Upper lobe of left lung (tissue), 6 donors: Measurements from ENCODE around the gene CROCC. TPM values are rescaled to one million over a fixed set of nuclear protein-coding genes. Genes with fewer than 3 reads are reported as not detected.

Experiments used
- ATAC-seq, 2 donors: fragments of 200-7000 bp; cut with Tn5 transposase; one replicate each; pipeline ENCODE4 v1.9.1; 2022; ENCODE audit warnings: mild to moderate bottlenecking in 2 of 2, moderate library complexity in 2 of 2; ENCODE audit not compliant: low FRiP score in 2 of 2
- DNase-seq, 2 donors: peaks; one replicate each; pipeline ENCODE4 v3.0.0-alpha.2; 2019 to 2020
- H3K27ac ChIP-seq, 4 donors: fragments of 200-600 bp; sonication (generic); one replicate each; pipeline ENCODE4 v1.5.1; 2016 to 2019
- H3K27me3 ChIP-seq, 4 donors: fragments of 200-600 bp; sonication (generic); one replicate each; pipeline ENCODE4 v1.5.1; 2017 to 2019
- H3K36me3 ChIP-seq, 4 donors: fragments of 200-600 bp; sonication (generic); one replicate each; pipeline ENCODE4 v1.5.1; 2016 to 2019
- H3K4me1 ChIP-seq, 4 donors: fragments of 200-600 bp; sonication (generic); one replicate each; pipeline ENCODE4 v1.5.1; 2018 to 2019
- H3K4me3 ChIP-seq, 4 donors: fragments of 200-600 bp; sonication (generic); one replicate each; pipeline ENCODE4 v1.5.1; 2017 to 2019; ENCODE audit warnings: mild to moderate bottlenecking in 2 of 4, moderate library complexity in 1 of 4
- H3K9me3 ChIP-seq, 4 donors: fragments of 200-600 bp; sonication (generic); one replicate each; pipeline ENCODE4 v1.5.1; 2018 to 2019
- CTCF ChIP-seq, 6 experiments: fragments of 450-650 bp in 4 of 6; fragments of 200-600 bp in 2 of 6; sonication (generic) in 2 of 6; IDR thresholded peaks; one replicate each; pipeline ENCODE4 v1.5.1; 2016 to 2019; ENCODE audit warnings: antibody characterized with exemption in 6 of 6
- EP300 ChIP-seq, 4 donors: sonication (generic); formaldehyde crosslinking; IDR thresholded peaks; one replicate each; pipeline ENCODE4 v1.5.1; 2017; ENCODE audit warnings: antibody characterized with exemption in 4 of 4, control low read depth in 2 of 4
- POLR2A ChIP-seq, 4 donors: fragments of 450-650 bp; IDR thresholded peaks; one replicate each; pipeline ENCODE4 v1.5.1; 2016 to 2017; ENCODE audit warnings: antibody characterized with exemption in 4 of 4, mild to moderate bottlenecking in 2 of 4
- POLR2AphosphoS5 ChIP-seq, 2 donors: sonication (generic); formaldehyde crosslinking; IDR thresholded peaks; one replicate each; pipeline ENCODE4 v1.5.1; 2017; ENCODE audit warnings: antibody characterized with exemption in 2 of 2
- WGBS, 2 donors: methylation state at CpG; one replicate each; pipeline ENCODE4 v1.1.5; 2017 to 2018; 5-methylcytosine and 5-hydroxymethylcytosine counted together
- total RNA-seq, 6 donors: library from RNA; depleted of rRNA in 4 of 6; stranded (reverse); fragments of >200 nt in 4 of 6; gene quantifications; one replicate each; pipeline versions ENCODE4 v1.1.0 to v1.2.1, GENCODE V29; 2016 to 2021
- donor health status: DM: no; HTN: no; CAD: no; lungs with moderate emphysema.
- donor health status: DM: no; HTN: yes; CAD: no; lungs with severe emphysema.

The CROCC gene
- total RNA-seq, 6 donors from 2014 or later, result 21.0 to 184 (median 48.9) TPM

GRCh38 chr1:16992675-16993074 is 70.9 kb downstream of the CROCC start:
- no peak for ATAC-seq
- Histone ChIP-seq H3K4me3 (no peak overlapping the region), H3K9me3 (no peaks in the 10 kb centered on the region), H3K4me1 (no peaks in the 10 kb centered on the region), H3K27me3 (no peaks in the 10 kb centered on the region), H3K36me3 (peaks cover 3 to 90% (median 64%) of the 10 kb centered on the region in 4 donors), H3K27ac (no peak overlapping the region)
- no peak for TF ChIP-seq POLR2A (IDR thresholded peaks at IDR 0.05)
- no peak for TF ChIP-seq POLR2AphosphoS5 (IDR thresholded peaks at IDR 0.05)
- TF ChIP-seq CTCF (IDR thresholded peaks at IDR 0.05), result no peak
- TF ChIP-seq EP300 (IDR thresholded peaks at IDR 0.05), result no peak
- WGBS, 2 donors, result 93 to 95% methylated on average over 9 of the region's 9 CpGs
- no peak for DNase-seq

DNA sequence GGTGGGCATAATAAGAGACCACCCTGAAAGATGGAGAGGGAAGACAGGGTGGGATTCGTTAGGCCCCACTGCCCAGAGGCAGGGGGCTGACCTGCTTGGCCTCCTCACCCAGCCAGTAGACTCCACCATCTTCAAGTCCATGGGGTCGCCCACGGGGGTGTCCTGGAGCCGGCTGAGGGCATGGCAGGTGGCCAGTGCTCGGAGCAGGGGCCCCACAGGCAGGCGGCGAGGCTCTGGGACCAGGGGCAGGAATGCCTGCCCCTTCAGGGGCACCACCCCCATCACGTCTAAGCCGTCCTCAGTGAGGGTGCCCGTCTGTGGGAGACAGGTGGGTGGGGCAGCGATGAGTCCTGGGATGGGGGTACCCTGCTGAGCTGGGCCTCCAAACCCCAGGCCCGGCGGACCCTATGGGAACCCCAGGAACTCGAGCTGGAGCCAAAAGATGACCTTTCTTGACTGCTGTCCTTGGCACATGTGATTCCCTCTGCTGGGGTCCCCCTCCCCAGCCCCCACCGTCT is 71.8 kb downstream of the CROCC start:
- WGBS, 2 donors, result 94 to 96% methylated on average over 13 to 15 of the region's 15 CpGs
- no peak overlapping the region for H3K4me3 ChIP-seq
- no peaks in the 10 kb centered on the region for H3K4me1 ChIP-seq
- ATAC-seq (no peak), DNase-seq (peak in 1 of 2 donors; percentile 67)
- no peaks in the 10 kb centered on the region for H3K9me3 ChIP-seq
- no peaks in the 10 kb centered on the region for H3K27me3 ChIP-seq
- H3K36me3 ChIP-seq, result peaks cover 3 to 90% (median 62%) of the 10 kb centered on the region in 4 donors
- no peak for TF ChIP-seq POLR2AphosphoS5 (IDR thresholded peaks at IDR 0.05)
- TF ChIP-seq POLR2A (IDR thresholded peaks at IDR 0.05), result no peak
- TF ChIP-seq CTCF (IDR thresholded peaks at IDR 0.05), result no peak
- no peak for TF ChIP-seq EP300 (IDR thresholded peaks at IDR 0.05)
- no peak overlapping the region for H3K27ac ChIP-seq

DNA sequence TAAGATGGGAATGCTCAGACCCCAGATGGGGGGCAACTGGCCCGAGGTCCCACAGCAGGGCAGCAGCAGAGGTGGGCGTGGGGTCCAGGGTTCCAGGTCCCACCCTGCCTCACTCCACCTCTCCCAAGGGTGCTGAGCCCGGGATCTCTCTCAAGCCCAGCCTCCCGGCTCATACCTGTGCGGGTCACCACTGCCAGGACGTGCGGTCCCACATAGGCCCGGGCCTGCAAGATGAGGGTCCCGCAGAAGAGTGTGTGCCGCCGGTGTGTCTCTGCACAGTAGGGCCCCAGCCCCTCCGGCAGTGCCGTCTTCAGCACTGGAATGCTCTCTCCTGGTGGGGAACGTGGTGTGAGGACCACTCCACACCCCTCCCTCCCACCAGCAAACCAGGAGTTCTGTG is 75.1 kb downstream of the CROCC start:
- ATAC-seq (no peak), DNase-seq (peak in 1 of 2 donors; percentile 50)
- Histone ChIP-seq H3K36me3 (peaks cover 5 to 91% (median 60%) of the 10 kb centered on the region in 4 donors), H3K27ac (no peak overlapping the region), H3K4me1 (no peaks in the 10 kb centered on the region), H3K9me3 (no peaks in the 10 kb centered on the region), H3K27me3 (no peaks in the 10 kb centered on the region), H3K4me3 (no peak overlapping the region)
- TF ChIP-seq POLR2AphosphoS5 (IDR thresholded peaks at IDR 0.05) (no peak), POLR2A (IDR thresholded peaks at IDR 0.05) (no peak), CTCF (IDR thresholded peaks at IDR 0.05) (no peak), EP300 (IDR thresholded peaks at IDR 0.05) (no peak)
- 97 to 99% methylated on average over 5 to 12 of the region's 14 CpGs for WGBS, 2 donors

DNA sequence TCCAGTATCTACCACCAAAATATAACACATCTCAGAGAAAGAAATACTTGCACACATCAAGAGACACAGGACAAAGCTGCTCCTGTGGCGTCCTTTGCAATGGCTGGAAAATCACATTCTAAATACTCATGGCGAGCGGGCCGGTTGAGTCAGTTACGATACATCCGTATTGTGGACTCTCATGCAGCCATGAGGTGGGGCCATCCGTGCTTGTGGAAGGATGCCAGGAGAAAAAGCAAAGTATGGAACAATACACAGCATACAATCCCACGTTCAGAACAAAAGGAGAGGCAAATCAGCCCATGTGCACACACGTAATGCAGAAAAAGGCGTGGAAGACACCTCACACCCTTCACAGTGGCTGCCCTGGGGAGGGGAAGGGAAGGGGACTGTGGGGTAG is 76.9 kb downstream of the CROCC start:
- 80 to 84% methylated on average over 10 of the region's 10 CpGs for WGBS, 2 donors
- TF ChIP-seq EP300 (IDR thresholded peaks at IDR 0.05) (no peak), CTCF (IDR thresholded peaks at IDR 0.05) (no peak), POLR2A (IDR thresholded peaks at IDR 0.05) (no peak), POLR2AphosphoS5 (IDR thresholded peaks at IDR 0.05) (no peak)
- no peak for DNase-seq
- Histone ChIP-seq H3K4me1 (no peaks in the 10 kb centered on the region), H3K9me3 (no peaks in the 10 kb centered on the region), H3K27ac (no peak overlapping the region), H3K36me3 (peaks cover 7 to 97% (median 61%) of the 10 kb centered on the region in 4 donors), H3K27me3 (no peaks in the 10 kb centered on the region), H3K4me3 (no peak overlapping the region)
- ATAC-seq, result no peak

GRCh38 chr1:16999863-17000262 is 78.1 kb downstream of the CROCC start:
- ATAC-seq (no peak), DNase-seq (no peak)
- H3K27me3 ChIP-seq, result no peaks in the 10 kb centered on the region
- H3K4me1 ChIP-seq, result no peaks in the 10 kb centered on the region
- no peak overlapping the region for H3K27ac ChIP-seq
- no peak for TF ChIP-seq POLR2A (IDR thresholded peaks at IDR 0.05)
- no peak for TF ChIP-seq EP300 (IDR thresholded peaks at IDR 0.05)
- no peak for TF ChIP-seq CTCF (IDR thresholded peaks at IDR 0.05)
- TF ChIP-seq POLR2AphosphoS5 (IDR thresholded peaks at IDR 0.05), result no peak
- H3K4me3 ChIP-seq, result no peak overlapping the region
- no peaks in the 10 kb centered on the region for H3K9me3 ChIP-seq
- peaks cover 18 to 99% (median 68%) of the 10 kb centered on the region in 4 donors for H3K36me3 ChIP-seq
- WGBS, 2 donors, result 80 to 83% methylated on average over 6 to 7 of the region's 8 CpGs
